Fibroblast of skin of left biceps (primary cell): Measurements from ENCODE around the gene DEAF1.
"Not testable (repeated sequence)": the region's sequence is repeated elsewhere in the genome, so short reads cannot be mapped to it uniquely, and the experiment has no call there.

Experiments
- DNase-seq, 2 experiments: peaks; one replicate each; pipeline ENCODE4 v3.0.0-alpha.2; 2013; ENCODE audit warnings: low read depth in 2 of 2

The DEAF1 gene

GRCh38 chr11:694563-695287 lies at the start of gene DEAF1:
Gene DEAF1 (minus strand): TSS chr11:695222. CDS start chr11:695047, 175 bp downstream.
- peak; percentile 90 to 93 for DNase-seq

GRCh38 chr11:742571-743201 lies 47.7 kb upstream of the DEAF1 start:
- DNase-seq, result no peak

- DNase-seq, result no peak
Measured at GRCh38 chr11:742156-742546, 47.1 kb upstream of the DEAF1 start.

GRCh38 chr11:737899-738298 lies 42.9 kb upstream of the DEAF1 start:
- DNase-seq, result not testable (repeated sequence)

GRCh38 chr11:737366-737765 lies 42.3 kb upstream of the DEAF1 start:
- no peak for DNase-seq

- not testable (repeated sequence) for DNase-seq
Measured at GRCh38 chr11:734541-734940, 39.5 kb upstream of the DEAF1 start.

GRCh38 chr11:733072-733471 lies 38.0 kb upstream of the DEAF1 start:
- no peak for DNase-seq

GRCh38 chr11:729492-730074 lies 34.6 kb upstream of the DEAF1 start:
- DNase-seq, result no peak

- no peak for DNase-seq
Measured at GRCh38 chr11:728901-729491, 34.0 kb upstream of the DEAF1 start.

- no peak for DNase-seq
Measured at GRCh38 chr11:727859-728748, 33.1 kb upstream of the DEAF1 start.

GRCh38 chr11:727281-727701 lies 32.3 kb upstream of the DEAF1 start:
- DNase-seq, result no peak

- DNase-seq, result no peak
Measured at GRCh38 chr11:726278-727220, 31.5 kb upstream of the DEAF1 start.

- DNase-seq, result no peak
Measured at GRCh38 chr11:725624-726202, 30.7 kb upstream of the DEAF1 start.

- DNase-seq, result no peak
Measured at GRCh38 chr11:724778-725386, 29.9 kb upstream of the DEAF1 start.

GRCh38 chr11:724049-724777 lies 29.2 kb upstream of the DEAF1 start:
- DNase-seq, result no peak

GRCh38 chr11:723120-723883 lies 28.3 kb upstream of the DEAF1 start:
- peak in 1 of 2 experiments; percentile 13 for DNase-seq

GRCh38 chr11:722346-722811 lies 27.4 kb upstream of the DEAF1 start:
- DNase-seq, result no peak

GRCh38 chr11:721741-722345 lies 26.8 kb upstream of the DEAF1 start:
- DNase-seq, result no peak
